ENCODE results near the gene CACNA2D4. TPM values are rescaled to one million over a fixed set of nuclear protein-coding genes. Genes with fewer than 3 reads are reported as not detected.

CACNA2D4 gene
- total RNA-seq, 4 donors from 2014 or later = 0.25 to 3.1 (median 0.68) TPM

DNA sequence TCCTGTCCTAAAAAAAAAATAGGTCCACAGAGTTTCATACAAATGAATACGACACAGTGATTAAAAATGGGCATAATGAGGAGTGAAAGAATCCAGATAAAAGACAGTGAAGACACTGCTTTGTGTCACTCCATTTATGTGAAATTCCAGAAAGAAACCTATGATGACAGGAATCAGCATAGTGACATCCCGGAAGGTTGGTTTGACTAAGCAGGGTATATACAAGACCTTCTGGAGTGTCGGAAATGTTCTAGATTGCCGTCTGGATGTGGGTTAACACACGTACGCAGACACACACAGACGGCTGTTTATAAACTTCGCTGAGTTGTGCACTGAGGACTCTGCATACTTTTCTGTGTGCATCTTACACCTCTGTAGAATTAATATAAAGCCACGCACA is 13.2 kb upstream of the CACNA2D4 start:
- ATAC-seq = no peak
- Histone ChIP-seq H3K9me3 (no peaks in the 10 kb centered on the region), H3K27me3 (no peaks in the 10 kb centered on the region), H3K36me3 (no peaks in the 10 kb centered on the region), H3K4me1 (peaks cover 23 to 26% of the 10 kb centered on the region in 2 donors), H3K27ac (no peak overlapping the region), H3K4me3 (no peak overlapping the region)
- TF ChIP-seq POLR2A (IDR thresholded peaks at IDR 0.05) = no peak
- TF ChIP-seq, protein P1, sequence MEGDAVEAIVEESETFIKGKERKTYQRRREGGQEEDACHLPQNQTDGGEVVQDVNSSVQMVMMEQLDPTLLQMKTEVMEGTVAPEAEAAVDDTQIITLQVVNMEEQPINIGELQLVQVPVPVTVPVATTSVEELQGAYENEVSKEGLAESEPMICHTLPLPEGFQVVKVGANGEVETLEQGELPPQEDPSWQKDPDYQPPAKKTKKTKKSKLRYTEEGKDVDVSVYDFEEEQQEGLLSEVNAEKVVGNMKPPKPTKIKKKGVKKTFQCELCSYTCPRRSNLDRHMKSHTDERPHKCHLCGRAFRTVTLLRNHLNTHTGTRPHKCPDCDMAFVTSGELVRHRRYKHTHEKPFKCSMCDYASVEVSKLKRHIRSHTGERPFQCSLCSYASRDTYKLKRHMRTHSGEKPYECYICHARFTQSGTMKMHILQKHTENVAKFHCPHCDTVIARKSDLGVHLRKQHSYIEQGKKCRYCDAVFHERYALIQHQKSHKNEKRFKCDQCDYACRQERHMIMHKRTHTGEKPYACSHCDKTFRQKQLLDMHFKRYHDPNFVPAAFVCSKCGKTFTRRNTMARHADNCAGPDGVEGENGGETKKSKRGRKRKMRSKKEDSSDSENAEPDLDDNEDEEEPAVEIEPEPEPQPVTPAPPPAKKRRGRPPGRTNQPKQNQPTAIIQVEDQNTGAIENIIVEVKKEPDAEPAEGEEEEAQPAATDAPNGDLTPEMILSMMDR (IDR thresholded peaks at IDR 0.05 in 4 of 5, conservative IDR thresholded peaks at IDR 0.05 in 1 of 5) = no peak
- intact Hi-C loops (cut with DNase I; ENCODE audit: low total_unique reads) = no loop called here
- DNase-seq = no peak
- in situ Hi-C loops (cut with MboI; ENCODE audit: low sequenced_read_pairs in 4 of 4) = no loop called here

DNA sequence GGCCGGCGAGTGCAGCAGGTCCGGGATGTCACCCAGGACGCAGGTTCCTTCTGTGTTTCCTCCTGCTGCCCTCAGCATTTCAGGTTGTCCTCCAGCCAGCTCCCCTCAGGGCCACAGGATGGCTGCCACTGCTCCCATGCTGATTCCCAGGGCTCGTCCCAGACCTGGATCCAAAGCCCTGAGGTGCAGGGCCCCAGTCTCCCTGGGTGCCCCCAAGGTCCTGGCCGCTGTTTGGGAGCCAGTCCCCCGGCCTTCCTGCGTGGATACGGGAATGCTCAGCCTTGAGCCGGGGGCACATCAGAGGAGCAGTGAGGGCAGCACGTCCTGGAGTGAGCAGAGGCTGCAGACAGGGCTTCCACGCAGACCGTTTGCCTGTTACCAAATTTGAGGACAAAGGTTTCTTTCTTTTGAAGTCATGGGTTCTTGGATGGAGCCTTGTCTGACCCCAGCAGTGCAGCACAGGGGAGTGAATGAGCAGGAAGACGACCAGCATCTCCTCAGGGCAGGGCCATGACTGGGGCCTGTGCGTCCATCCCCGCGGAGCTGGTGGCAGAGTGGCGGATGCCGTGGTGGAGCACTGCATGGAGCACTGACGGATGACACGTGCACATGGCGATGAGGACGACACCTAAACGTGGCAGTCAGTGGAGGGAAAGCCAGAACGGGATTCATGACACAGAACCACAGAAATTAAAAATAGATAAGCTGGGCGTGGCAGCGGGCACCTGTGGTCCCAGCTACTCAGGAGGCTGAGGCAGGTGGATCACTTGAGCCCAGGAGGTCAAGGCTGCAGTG is 12.5 kb upstream of the CACNA2D4 start:
- H3K4me3 ChIP-seq = no peak overlapping the region
- H3K4me1 ChIP-seq = peaks cover 21 to 22% of the 10 kb centered on the region in 2 donors
- DNase-seq (no peak), ATAC-seq (no peak)
- no peak overlapping the region for H3K27ac ChIP-seq
- no peaks in the 10 kb centered on the region for H3K36me3 ChIP-seq
- in situ Hi-C loops (cut with MboI; ENCODE audit: low sequenced_read_pairs in 4 of 4) (no loop called here), intact Hi-C loops (cut with DNase I; ENCODE audit: low total_unique reads) (no loop called here)
- no peaks in the 10 kb centered on the region for H3K27me3 ChIP-seq
- H3K9me3 ChIP-seq = no peaks in the 10 kb centered on the region
- TF ChIP-seq POLR2A (IDR thresholded peaks at IDR 0.05) = no peak
- TF ChIP-seq, protein P1 (IDR thresholded peaks at IDR 0.05 in 4 of 5, conservative IDR thresholded peaks at IDR 0.05 in 1 of 5) = no peak

DNA sequence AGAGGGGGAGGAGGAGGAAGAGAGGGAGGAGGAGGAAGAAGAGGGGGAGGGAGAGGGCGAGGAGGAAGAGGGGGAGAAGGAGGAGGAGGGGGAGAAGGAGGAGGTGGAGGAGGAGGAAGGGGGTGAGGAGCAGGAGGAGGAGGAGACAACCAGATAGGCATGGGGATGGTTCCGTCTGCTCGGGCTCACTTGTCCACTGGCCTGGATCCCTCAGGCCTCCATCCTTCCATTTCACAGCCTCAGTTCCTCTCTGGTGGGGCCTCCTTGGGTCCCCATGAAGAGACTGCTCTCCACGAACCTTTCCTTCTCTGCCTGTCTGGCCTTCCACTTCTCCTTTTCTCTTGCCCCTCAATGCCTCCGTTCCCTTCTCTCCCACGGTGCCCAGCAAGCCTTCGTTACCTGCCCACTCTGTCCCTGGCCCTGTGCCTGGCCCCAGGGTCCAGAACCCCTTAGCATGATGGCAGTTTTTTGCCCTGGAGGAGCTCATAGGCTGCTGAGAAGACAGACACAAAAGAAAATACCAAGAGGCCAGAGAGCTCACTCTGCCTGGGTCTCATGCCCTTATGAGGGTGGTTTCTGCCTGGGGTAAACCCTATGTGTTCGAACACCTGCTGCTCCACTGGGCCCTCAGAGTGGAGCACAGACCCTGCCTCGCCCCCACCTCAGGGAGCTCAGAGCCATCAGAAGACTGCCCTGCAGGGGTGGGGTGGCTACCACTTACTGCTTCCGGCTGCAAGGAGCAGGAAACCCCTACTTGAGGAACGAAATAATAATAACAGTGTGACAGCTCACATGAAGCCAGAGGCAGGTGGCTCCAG is 11.7 kb upstream of the CACNA2D4 start:
- no peak overlapping the region for H3K27ac ChIP-seq
- no peak overlapping the region for H3K4me3 ChIP-seq
- peaks cover 17 to 20% of the 10 kb centered on the region in 2 donors for H3K4me1 ChIP-seq
- no peaks in the 10 kb centered on the region for H3K36me3 ChIP-seq
- DNase-seq = no peak
- TF ChIP-seq, protein P1 (IDR thresholded peaks at IDR 0.05 in 4 of 5, conservative IDR thresholded peaks at IDR 0.05 in 1 of 5) = no peak
- TF ChIP-seq POLR2A (IDR thresholded peaks at IDR 0.05) = no peak
- intact Hi-C loops (cut with DNase I; ENCODE audit: low total_unique reads) = no loop called here
- in situ Hi-C loops (cut with MboI; ENCODE audit: low sequenced_read_pairs in 4 of 4) = no loop called here
- H3K9me3 ChIP-seq = no peaks in the 10 kb centered on the region
- no peaks in the 10 kb centered on the region for H3K27me3 ChIP-seq
- no peak for ATAC-seq

DNA sequence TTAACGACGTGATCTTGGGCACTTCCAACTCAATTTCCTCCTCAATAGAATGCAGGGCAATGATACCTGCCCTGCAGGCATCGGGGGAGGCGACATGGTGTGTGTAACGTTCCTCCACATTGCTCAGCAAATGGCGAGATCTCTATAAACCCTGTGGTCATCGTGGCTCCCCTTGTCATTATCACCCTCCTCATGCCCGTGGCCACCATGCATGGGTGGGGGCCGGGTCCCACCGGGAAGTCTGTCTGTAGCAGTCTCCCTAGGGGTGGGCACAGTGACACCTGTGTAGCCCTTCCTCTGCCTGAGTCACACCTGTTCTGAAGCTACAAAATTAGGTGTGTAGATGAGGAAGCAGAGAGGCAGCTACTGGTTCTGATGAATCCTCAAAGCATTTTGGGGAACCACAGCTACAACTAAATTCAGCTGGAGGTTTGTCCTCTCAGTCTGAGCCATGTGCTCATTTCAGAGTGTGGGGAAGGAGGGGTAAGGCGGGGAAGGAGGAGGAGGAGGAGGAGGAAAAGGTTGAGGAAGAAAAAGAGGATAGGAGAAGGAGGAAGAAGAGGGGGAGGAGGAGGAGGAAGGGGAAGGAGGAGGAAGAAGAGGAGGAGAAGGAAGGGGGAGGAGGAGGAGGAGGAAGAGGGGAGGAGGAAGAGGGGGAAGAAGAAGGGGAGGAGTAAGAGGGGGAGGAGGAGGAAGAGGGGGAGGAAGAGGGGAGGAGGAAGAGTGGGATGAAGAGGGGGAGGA is 11.0 kb upstream of the CACNA2D4 start:
- DNase-seq (no peak), ATAC-seq (no peak)
- Histone ChIP-seq H3K9me3 (no peaks in the 10 kb centered on the region), H3K27ac (no peak overlapping the region), H3K4me1 (peaks cover 24 to 27% of the 10 kb centered on the region in 2 donors), H3K4me3 (no peak overlapping the region), H3K36me3 (no peaks in the 10 kb centered on the region), H3K27me3 (no peaks in the 10 kb centered on the region)
- intact Hi-C loops (cut with DNase I; ENCODE audit: low total_unique reads) (no loop called here), in situ Hi-C loops (cut with MboI; ENCODE audit: low sequenced_read_pairs in 4 of 4) (no loop called here)
- TF ChIP-seq POLR2A (IDR thresholded peaks at IDR 0.05) = no peak
- TF ChIP-seq, protein P1 (IDR thresholded peaks at IDR 0.05 in 4 of 5, conservative IDR thresholded peaks at IDR 0.05 in 1 of 5) = no peak
